Measurements from ENCODE around the gene ME3. TPM values are rescaled to one million over a fixed set of nuclear protein-coding genes. Genes with fewer than 3 reads are reported as not detected.
"Not testable (repeated sequence)": the region's sequence is repeated elsewhere in the genome, so short reads cannot be mapped to it uniquely, and the experiment has no call there.

The ME3 gene
- total and polyA plus RNA-seq, 2 donors (not counting 1 experiment from before 2014, with no cell fraction given): 1.3 TPM; not detected in 1

GRCh38 chr11:86418106-86418505, 254.3 kb downstream of the ME3 start:
- Mint-ChIP-seq H3K4me3 (no peak overlapping the region), H3K9me3 (ENCODE audit: insufficient read depth) (no peaks in the 10 kb centered on the region), H3K4me1 (no peaks in the 10 kb centered on the region), H3K27me3 (no peaks in the 10 kb centered on the region), H3K27ac (no peak overlapping the region)
- Histone ChIP-seq H3K4me3 (ENCODE audit: control extremely low read depth in 1 of 5, extremely low read depth in 1 of 5, insufficient read depth in 1 of 5, low read depth in 2 of 5, low read length in 4 of 5) (no peak overlapping the region), H3K9ac (ENCODE audit: low read length) (no peak overlapping the region), H3K27ac (ENCODE audit: low read length in 2 of 2) (no peak overlapping the region), H3K4me2 (replicated peaks; ENCODE audit: low read depth, low read length, poor library complexity, severe bottlenecking) (no peak overlapping the region), H2AFZ (ENCODE audit: insufficient read depth, low read depth, low read length, poor library complexity, severe bottlenecking) (no peak overlapping the region), H3K9me3 (ENCODE audit: control extremely low read depth in 1 of 3, control insufficient read depth in 2 of 3, insufficient read depth in 1 of 3, low read length in 2 of 3) (no peaks in the 10 kb centered on the region), H3K79me2 (ENCODE audit: control insufficient read depth, insufficient read depth, low read length) (no peaks in the 10 kb centered on the region), H3K27me3 (replicated peaks in 1 of 4; ENCODE audit: control extremely low read depth in 1 of 4, control insufficient read depth in 3 of 4, insufficient read depth in 4 of 4, low read length in 3 of 4) (no peaks in the 10 kb centered on the region), H3K36me3 (replicated peaks in 1 of 2; ENCODE audit: control extremely low read depth in 1 of 2, control insufficient read depth in 1 of 2, extremely low read depth in 1 of 2, insufficient read depth in 2 of 2, low read length in 1 of 2) (no peaks in the 10 kb centered on the region), H3K4me1 (ENCODE audit: control insufficient read depth in 2 of 2, insufficient read depth in 2 of 2, low read length in 2 of 2) (no peaks in the 10 kb centered on the region), H4K20me1 (ENCODE audit: control insufficient read depth, insufficient read depth, low read length, poor library complexity, severe bottlenecking) (no peaks in the 10 kb centered on the region)
- ChIA-PET POLR2A (no interaction called here), CTCF (no interaction called here)
- TF ChIP-seq EZH2 (IDR thresholded peaks at IDR 0.05; ENCODE audit: borderline replicate concordance, insufficient read depth, low read depth, low read length, poor library complexity, severe bottlenecking) (no peak), CTCF (IDR thresholded peaks at IDR 0.05) (no peak)
- intact Hi-C loops (cut with micrococcal nuclease): no loop called here
- no CpG with 5 or more reads among the region's 3 CpGs for WGBS (ENCODE audit: insufficient coverage)
- DNase-seq (no peak), ATAC-seq (ENCODE audit: low read depth) (no peak)

GRCh38 chr11:86416951-86417350, 255.5 kb downstream of the ME3 start:
- H3K36me3 ChIP-seq (replicated peaks in 1 of 2; ENCODE audit: control extremely low read depth in 1 of 2, control insufficient read depth in 1 of 2, extremely low read depth in 1 of 2, insufficient read depth in 2 of 2, low read length in 1 of 2); intact Hi-C loops (cut with micrococcal nuclease); H3K27me3 ChIP-seq (replicated peaks in 1 of 4; ENCODE audit: control extremely low read depth in 1 of 4, control insufficient read depth in 3 of 4, insufficient read depth in 4 of 4, low read length in 3 of 4); H3K4me3 Mint-ChIP-seq; H3K27me3 Mint-ChIP-seq; DNase-seq; H3K4me2 ChIP-seq (replicated peaks; ENCODE audit: low read depth, low read length, poor library complexity, severe bottlenecking); H3K9me3 ChIP-seq (ENCODE audit: control extremely low read depth in 1 of 3, control insufficient read depth in 2 of 3, insufficient read depth in 1 of 3, low read length in 2 of 3); POLR2A ChIA-PET; H4K20me1 ChIP-seq (ENCODE audit: control insufficient read depth, insufficient read depth, low read length, poor library complexity, severe bottlenecking); H3K4me1 ChIP-seq (ENCODE audit: control insufficient read depth in 2 of 2, insufficient read depth in 2 of 2, low read length in 2 of 2); H3K9ac ChIP-seq (ENCODE audit: low read length); H3K27ac ChIP-seq (ENCODE audit: low read length in 2 of 2); H3K9me3 Mint-ChIP-seq (ENCODE audit: insufficient read depth); H3K4me1 Mint-ChIP-seq; H2AFZ ChIP-seq (ENCODE audit: insufficient read depth, low read depth, low read length, poor library complexity, severe bottlenecking); H3K27ac Mint-ChIP-seq; H3K79me2 ChIP-seq (ENCODE audit: control insufficient read depth, insufficient read depth, low read length); ATAC-seq (ENCODE audit: low read depth); H3K4me3 ChIP-seq (ENCODE audit: control extremely low read depth in 1 of 5, extremely low read depth in 1 of 5, insufficient read depth in 1 of 5, low read depth in 2 of 5, low read length in 4 of 5): not testable (repeated sequence)
- CTCF ChIA-PET: interaction anchor here (0.6 kb wide), 1 partner anchor 556 kb away, joined by 3 read pairs; no protein-coding TSS in a partner anchor
- 95% methylated on average over 4 of the region's 9 CpGs for WGBS (ENCODE audit: insufficient coverage)
